Osteoblast (primary cell): ENCODE measurements around the gene FAM111A. TPM values are rescaled to one million over a fixed set of nuclear protein-coding genes. Genes with fewer than 3 reads are reported as not detected.

Experiments used
- DNase-seq: peaks from one replicate; pipeline ENCODE4 v3.0.0; 2011; ENCODE audit warnings: low spot score, mixed read lengths; ENCODE audit not compliant: insufficient read length; ENCODE audit errors: missing footprints
- H2AFZ ChIP-seq: 2 replicates; pipeline ENCODE4 v1.6.0; 2011; ENCODE audit warnings: mild to moderate bottlenecking, low read length
- H3K27ac ChIP-seq: 2 replicates; pipeline ENCODE4 v1.5.1; 2011; ENCODE audit warnings: mild to moderate bottlenecking, low read depth, low read length, moderate library complexity
- H3K27me3 ChIP-seq: 2 replicates; pipeline ENCODE4 v1.6.0; 2012; ENCODE audit warnings: mild to moderate bottlenecking, control low read depth, inconsistent platforms, low read length, moderate library complexity; ENCODE audit not compliant: insufficient read depth
- H3K36me3 ChIP-seq: 2 replicates; pipeline ENCODE4 v1.5.1; 2011; ENCODE audit warnings: mild to moderate bottlenecking, low read length, control low read depth, moderate library complexity; ENCODE audit not compliant: insufficient read depth
- H3K4me1 ChIP-seq: 2 replicates; pipeline ENCODE4 v1.5.1; 2011; ENCODE audit warnings: mild to moderate bottlenecking, low read length, control low read depth, moderate library complexity; ENCODE audit not compliant: insufficient read depth
- H3K4me2 ChIP-seq: 2 replicates; pipeline ENCODE4 v1.6.0; 2011; ENCODE audit warnings: mild to moderate bottlenecking, low read length; ENCODE audit not compliant: insufficient read depth
- H3K4me3 ChIP-seq: fragments of 200-600 bp; sonication (generic); 3 replicates; pipeline ENCODE4 v1.5.1; 2012; ENCODE audit warnings: mild to moderate bottlenecking, low read length, inconsistent platforms; ENCODE audit not compliant: insufficient read depth
- H3K79me2 ChIP-seq: 2 replicates; pipeline ENCODE4 v1.6.0; 2012; ENCODE audit warnings: mild to moderate bottlenecking, low read length, control low read depth, inconsistent platforms; ENCODE audit not compliant: insufficient read depth
- H3K9me3 ChIP-seq: 2 replicates; pipeline ENCODE4 v1.5.1; 2011; ENCODE audit warnings: low read depth, low read length, control low read depth
- H4K20me1 ChIP-seq: 2 replicates; pipeline ENCODE4 v1.6.0; 2012; ENCODE audit warnings: mild to moderate bottlenecking, low read length, control low read depth; ENCODE audit not compliant: insufficient read depth
- CTCF ChIP-seq: IDR thresholded peaks from 2 replicates; pipeline ENCODE4 v1.5.1; 2011; ENCODE audit warnings: mild to moderate bottlenecking, low read depth, low read length, moderate library complexity; ENCODE audit errors: extremely low read depth
- total RNA-seq: library from RNA; depleted of rRNA; stranded (reverse); fragments of >200 nt; gene quantifications from 2 replicates; pipeline ENCODE4 v1.2.3, GENCODE V29; 2012

FAM111A gene
- total RNA-seq, 1 donor = 40.5 TPM

GRCh38 chr11:59191095-59191494, 48.4 kb downstream of the FAM111A start:
- Histone ChIP-seq H3K4me1 (no peaks in the 10 kb centered on the region), H3K9me3 (no peaks in the 10 kb centered on the region), H3K36me3 (no peaks in the 10 kb centered on the region), H3K79me2 (no peaks in the 10 kb centered on the region), H3K27me3 (peaks cover 7% of the 10 kb centered on the region), H2AFZ (no peak overlapping the region), H3K4me3 (no peak overlapping the region), H3K4me2 (no peak overlapping the region), H3K27ac (no peak overlapping the region), H4K20me1 (no peaks in the 10 kb centered on the region)
- no peak for TF ChIP-seq CTCF
- DNase-seq = no peak

- H4K20me1 ChIP-seq = no peaks in the 10 kb centered on the region
- H3K4me3 ChIP-seq = no peak overlapping the region
- H3K27ac ChIP-seq = no peak overlapping the region
- H3K27me3 ChIP-seq = peaks cover 7% of the 10 kb centered on the region
- TF ChIP-seq CTCF = no peak
- H3K4me2 ChIP-seq = no peak overlapping the region
- DNase-seq = no peak
- no peaks in the 10 kb centered on the region for H3K36me3 ChIP-seq
- no peaks in the 10 kb centered on the region for H3K9me3 ChIP-seq
- no peak overlapping the region for H2AFZ ChIP-seq
- no peaks in the 10 kb centered on the region for H3K79me2 ChIP-seq
- H3K4me1 ChIP-seq = no peaks in the 10 kb centered on the region
These were observed 49.2 kb downstream of the FAM111A start for GRCh38 chr11:59191890-59192289.

- no peak for DNase-seq
- Histone ChIP-seq H3K4me1 (no peaks in the 10 kb centered on the region), H3K4me3 (no peak overlapping the region), H3K79me2 (no peaks in the 10 kb centered on the region), H3K9me3 (no peaks in the 10 kb centered on the region), H3K4me2 (no peak overlapping the region), H3K27ac (no peak overlapping the region), H4K20me1 (no peaks in the 10 kb centered on the region), H3K36me3 (no peaks in the 10 kb centered on the region), H2AFZ (no peak overlapping the region), H3K27me3 (peaks cover 6% of the 10 kb centered on the region)
- TF ChIP-seq CTCF = no peak
These were observed 49.9 kb downstream of the FAM111A start for GRCh38 chr11:59192446-59193020.

- H3K79me2 ChIP-seq = no peaks in the 10 kb centered on the region
- no peaks in the 10 kb centered on the region for H3K9me3 ChIP-seq
- no peak overlapping the region for H3K27ac ChIP-seq
- H3K4me1 ChIP-seq = peaks cover 10% of the 10 kb centered on the region
- no peak overlapping the region for H2AFZ ChIP-seq
- no peaks in the 10 kb centered on the region for H4K20me1 ChIP-seq
- TF ChIP-seq CTCF = no peak
- H3K4me2 ChIP-seq = no peak overlapping the region
- H3K4me3 ChIP-seq = no peak overlapping the region
- DNase-seq = no peak
- peaks cover 4% of the 10 kb centered on the region for H3K27me3 ChIP-seq
- H3K36me3 ChIP-seq = no peaks in the 10 kb centered on the region
These were observed 51.0 kb downstream of the FAM111A start for GRCh38 chr11:59193587-59194130.
